WERI-Rb-1 (cell line): ENCODE results near the gene TTYH1.
A peak's percentile ranks its signal among the peaks of the same experiment; 100 is the strongest.

ENCODE experiments used
- DNase-seq: peaks from one replicate; pipeline ENCODE4 v3.0.0-alpha.2; 2020
- H3K27ac ChIP-seq: fragments of 250-450 bp; sonication (Bioruptor Pico); 2 replicates; pipeline ENCODE4 v1.5.1; 2020; ENCODE audit warnings: mild to moderate bottlenecking, moderate library complexity
- H3K27me3 ChIP-seq: fragments of 250-450 bp; sonication (Bioruptor Pico); 2 replicates; pipeline ENCODE4 v1.5.1; 2021; ENCODE audit warnings: mild to moderate bottlenecking, low read depth, moderate library complexity; ENCODE audit not compliant: insufficient read depth, severe bottlenecking
- H3K36me3 ChIP-seq: fragments of 250-450 bp; sonication (Bioruptor Pico); 2 replicates; pipeline ENCODE4 v1.5.1; 2020; ENCODE audit warnings: mild to moderate bottlenecking, moderate library complexity
- H3K4me3 ChIP-seq: 2 replicates; pipeline ENCODE4 v1.5.1; 2011; ENCODE audit warnings: low read depth, mild to moderate bottlenecking, control low read depth, low read length
- H3K9me3 ChIP-seq: fragments of 250-450 bp; sonication (Bioruptor Pico); 2 replicates; pipeline ENCODE4 v1.5.1; 2021; ENCODE audit warnings: mild to moderate bottlenecking, moderate library complexity; ENCODE audit not compliant: severe bottlenecking
- TF ChIP-seq, protein P1 (sequence below): IDR thresholded peaks from 2 replicates; pipeline ENCODE4 v1.5.1; 2011; ENCODE audit warnings: low read depth, mild to moderate bottlenecking, control low read depth, inconsistent platforms, low read length

Gene TTYH1

DNA sequence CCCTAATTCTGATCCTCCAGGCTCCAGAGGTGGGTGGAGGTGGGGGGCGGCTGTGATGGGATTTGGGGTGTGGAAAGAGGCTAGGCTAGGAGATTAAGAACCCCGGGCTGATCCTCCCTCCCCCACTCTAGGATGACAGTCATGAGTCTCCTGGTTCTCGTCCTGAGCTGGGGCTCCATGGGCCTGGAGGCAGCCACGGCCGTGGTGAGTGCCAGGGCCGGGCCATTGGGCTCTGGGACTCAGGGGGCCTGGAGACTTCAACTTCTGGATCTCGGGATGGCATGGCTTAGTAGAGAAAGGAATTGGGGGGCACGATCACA lies 13.9 kb downstream of the TTYH1 start:
- Histone ChIP-seq H3K36me3 (no peaks in the 10 kb centered on the region), H3K9me3 (no peaks in the 10 kb centered on the region), H3K4me3 (no peak overlapping the region), H3K27me3 (no peaks in the 10 kb centered on the region), H3K27ac (no peak overlapping the region)
- TF ChIP-seq, protein P1, sequence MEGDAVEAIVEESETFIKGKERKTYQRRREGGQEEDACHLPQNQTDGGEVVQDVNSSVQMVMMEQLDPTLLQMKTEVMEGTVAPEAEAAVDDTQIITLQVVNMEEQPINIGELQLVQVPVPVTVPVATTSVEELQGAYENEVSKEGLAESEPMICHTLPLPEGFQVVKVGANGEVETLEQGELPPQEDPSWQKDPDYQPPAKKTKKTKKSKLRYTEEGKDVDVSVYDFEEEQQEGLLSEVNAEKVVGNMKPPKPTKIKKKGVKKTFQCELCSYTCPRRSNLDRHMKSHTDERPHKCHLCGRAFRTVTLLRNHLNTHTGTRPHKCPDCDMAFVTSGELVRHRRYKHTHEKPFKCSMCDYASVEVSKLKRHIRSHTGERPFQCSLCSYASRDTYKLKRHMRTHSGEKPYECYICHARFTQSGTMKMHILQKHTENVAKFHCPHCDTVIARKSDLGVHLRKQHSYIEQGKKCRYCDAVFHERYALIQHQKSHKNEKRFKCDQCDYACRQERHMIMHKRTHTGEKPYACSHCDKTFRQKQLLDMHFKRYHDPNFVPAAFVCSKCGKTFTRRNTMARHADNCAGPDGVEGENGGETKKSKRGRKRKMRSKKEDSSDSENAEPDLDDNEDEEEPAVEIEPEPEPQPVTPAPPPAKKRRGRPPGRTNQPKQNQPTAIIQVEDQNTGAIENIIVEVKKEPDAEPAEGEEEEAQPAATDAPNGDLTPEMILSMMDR, result no peak
- DNase-seq, result no peak

DNA sequence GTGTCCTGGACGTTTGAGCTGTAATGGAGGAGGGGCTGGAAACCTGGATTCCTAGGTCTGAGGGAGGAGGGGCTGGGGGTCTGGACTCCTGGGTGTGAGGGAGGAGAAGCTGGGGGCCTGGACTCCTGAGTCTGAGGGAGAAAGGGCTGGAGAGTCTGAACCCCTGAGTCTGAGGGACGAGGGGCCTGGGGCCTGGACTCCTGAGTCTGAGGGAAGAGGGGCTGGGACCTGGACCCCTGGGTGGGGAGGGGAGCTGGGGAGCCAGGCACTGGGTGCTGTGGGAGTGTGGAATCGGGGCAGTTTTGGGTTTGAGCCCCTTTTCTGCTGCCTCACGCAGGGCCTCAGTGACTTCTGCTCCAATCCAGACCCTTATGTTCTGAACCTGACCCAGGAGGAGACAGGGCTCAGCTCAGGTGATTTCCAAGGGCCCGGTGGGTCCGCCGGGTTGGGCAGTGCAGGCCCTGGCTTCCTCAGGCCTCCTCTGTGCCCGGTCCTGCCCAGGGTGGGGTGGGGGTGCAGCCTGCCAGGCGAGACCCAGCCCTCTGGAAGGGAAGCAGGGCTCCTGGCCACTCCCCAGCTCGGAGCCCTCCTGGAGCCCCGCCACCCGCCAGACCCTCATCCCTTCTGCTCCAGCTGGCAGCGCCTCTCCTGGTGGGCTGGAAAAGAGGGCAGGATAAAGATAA lies 14.4 kb downstream of the TTYH1 start:
- Histone ChIP-seq H3K9me3 (no peaks in the 10 kb centered on the region), H3K27me3 (no peaks in the 10 kb centered on the region), H3K4me3 (no peak overlapping the region), H3K36me3 (no peaks in the 10 kb centered on the region), H3K27ac (no peak overlapping the region)
- TF ChIP-seq, protein P1, result no peak
- no peak for DNase-seq

DNA sequence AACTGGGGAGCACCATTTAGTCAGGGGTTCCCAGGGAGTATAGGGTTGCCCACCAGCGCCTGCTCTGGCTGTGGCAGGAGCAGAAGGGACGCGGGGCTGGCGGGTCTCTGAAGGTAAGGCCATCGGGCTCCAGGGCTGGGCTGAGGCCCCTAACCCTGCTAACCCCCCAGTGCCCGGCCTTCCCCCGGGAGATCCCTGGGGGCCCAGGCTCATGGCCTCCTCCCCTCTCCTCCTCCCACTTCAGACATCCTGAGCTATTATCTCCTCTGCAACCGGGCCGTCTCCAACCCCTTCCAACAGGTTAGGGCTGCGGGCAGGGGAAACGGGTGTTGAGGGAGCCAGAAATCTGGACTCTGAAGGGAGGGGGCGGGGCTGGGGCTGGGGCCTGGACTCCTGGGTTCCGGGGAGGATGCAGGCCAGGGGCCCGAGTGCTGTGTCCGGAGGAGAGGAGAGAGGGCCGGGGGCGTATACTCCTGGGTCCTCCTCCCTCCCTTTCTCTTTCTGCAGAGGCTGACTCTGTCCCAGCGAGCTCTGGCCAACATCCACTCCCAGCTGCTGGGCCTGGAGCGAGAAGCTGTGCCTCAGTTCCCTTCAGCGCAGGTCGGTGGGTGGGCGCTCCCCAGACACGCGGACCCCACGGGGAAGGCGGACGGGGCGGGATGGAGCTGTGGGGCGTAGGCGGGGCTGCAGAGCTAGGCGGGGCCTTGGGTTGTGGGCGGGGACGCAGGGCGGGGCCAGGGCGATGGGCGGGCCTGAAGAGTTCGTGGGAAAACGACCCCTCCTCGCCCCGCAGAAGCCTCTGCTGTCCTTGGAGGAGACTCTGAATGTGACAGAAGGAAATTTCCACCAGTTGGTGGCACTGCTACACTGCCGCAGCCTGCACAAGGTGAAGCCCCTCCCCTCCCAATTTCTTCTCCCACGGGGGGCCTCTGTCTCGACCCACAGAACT lies 15.3 kb downstream of the TTYH1 start:
- Histone ChIP-seq H3K27ac (no peak overlapping the region), H3K36me3 (no peaks in the 10 kb centered on the region), H3K4me3 (no peak overlapping the region), H3K9me3 (no peaks in the 10 kb centered on the region), H3K27me3 (no peaks in the 10 kb centered on the region)
- TF ChIP-seq, protein P1, result peak; percentile 42; the same call in 1 of the 2 replicates
- DNase-seq, result peak; percentile 67

DNA sequence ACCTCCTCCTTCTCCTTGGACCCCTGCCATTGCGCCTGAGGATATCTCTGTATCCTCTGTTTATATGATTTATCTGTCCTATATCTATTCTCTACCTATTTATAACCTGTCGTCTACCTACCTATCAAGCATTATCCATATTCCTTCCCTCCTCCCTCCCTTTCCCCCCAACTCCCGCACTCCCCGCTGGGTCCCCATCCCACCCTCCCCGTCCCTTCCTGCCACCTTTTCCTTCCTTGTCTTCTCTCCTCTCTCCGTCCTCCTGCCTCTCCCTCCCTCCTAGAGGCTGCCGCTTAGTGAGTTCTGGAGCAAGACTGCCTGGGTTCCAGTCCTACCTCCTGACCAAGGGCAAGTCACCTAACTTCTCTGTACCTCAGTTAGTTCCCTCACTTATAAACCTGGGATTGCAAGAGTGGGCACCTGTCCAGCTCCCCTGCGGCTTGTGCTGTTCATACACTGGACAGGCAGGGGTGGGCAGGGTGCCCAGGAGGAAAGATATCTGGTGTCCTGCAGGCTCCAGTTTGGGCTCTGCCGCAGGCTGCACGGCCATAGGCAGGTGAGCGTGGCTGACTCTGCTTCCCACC lies 16.1 kb downstream of the TTYH1 start:
- no peak for DNase-seq
- H3K4me3 ChIP-seq, result no peak overlapping the region
- no peaks in the 10 kb centered on the region for H3K36me3 ChIP-seq

DNA sequence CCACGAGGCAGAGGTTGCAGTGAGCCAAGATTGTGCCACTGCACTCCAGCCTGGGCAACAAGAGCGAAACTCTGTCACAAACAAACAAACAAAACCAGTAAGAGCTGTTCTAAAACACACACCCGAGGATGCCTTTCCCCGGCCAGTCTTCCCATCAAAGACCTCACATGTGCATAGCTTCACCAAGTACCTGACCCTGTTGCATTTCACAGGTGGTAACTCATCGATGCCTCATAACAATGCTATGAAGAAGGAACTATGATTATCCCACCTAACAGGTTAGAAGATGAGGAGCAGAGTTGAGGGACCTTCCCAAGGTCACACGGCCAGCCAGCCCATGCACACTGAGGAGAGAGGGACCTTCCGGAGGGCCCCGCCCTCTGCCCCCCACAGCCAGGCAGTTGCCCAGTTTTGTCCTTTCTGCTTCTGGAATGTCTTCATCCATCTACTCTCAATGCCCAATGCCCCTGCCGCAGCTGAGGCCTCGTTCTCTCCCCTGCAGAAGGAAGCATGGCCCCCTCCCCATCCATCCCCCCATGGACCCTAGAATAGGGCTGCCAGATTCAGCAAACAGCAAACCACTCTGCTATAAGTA lies 17.0 kb downstream of the TTYH1 start:
- no peak overlapping the region for H3K27ac ChIP-seq
- H3K4me3 ChIP-seq, result no peak overlapping the region
- TF ChIP-seq, protein P1, result no peak
- H3K27me3 ChIP-seq, result no peaks in the 10 kb centered on the region
- no peaks in the 10 kb centered on the region for H3K36me3 ChIP-seq
- no peak for DNase-seq
- no peaks in the 10 kb centered on the region for H3K9me3 ChIP-seq

More for the DNA sequence above, 16.1 kb downstream of the TTYH1 start:
- Histone ChIP-seq H3K9me3 (no peaks in the 10 kb centered on the region), H3K27me3 (no peaks in the 10 kb centered on the region), H3K27ac (no peak overlapping the region)
- TF ChIP-seq, protein P1, result no peak
